Smooth muscle cell (in vitro differentiated cells): ENCODE measurements around the gene SRRM4. TPM values are rescaled to one million over a fixed set of nuclear protein-coding genes. Genes with fewer than 3 reads are reported as not detected.

Experiments
- DNase-seq: peaks from one replicate; lab custom pipeline; 2025; ENCODE audit not compliant: unreplicated experiment; lab: John Stamatoyannopoulos, UW
- H2AFZ ChIP-seq: fragments of 200-600 bp; sonication (generic); 2 replicates; pipeline ENCODE4 v1.6.0; 2016; ENCODE audit warnings: antibody characterized with exemption, low read depth, mild to moderate bottlenecking
- H3F3A ChIP-seq: fragments of 200-600 bp; sonication (generic); 2 replicates; pipeline ENCODE4 v1.6.0; 2017; ENCODE audit warnings: antibody characterized with exemption, low read depth
- H3K27ac ChIP-seq: fragments of 200-600 bp; sonication (generic); 2 replicates; pipeline ENCODE4 v1.5.1; 2016; ENCODE audit warnings: low read depth, mild to moderate bottlenecking
- H3K27me3 ChIP-seq: fragments of 200-600 bp; sonication (generic); 2 replicates; pipeline ENCODE4 v1.6.1; 2016; ENCODE audit warnings: low read depth, mild to moderate bottlenecking
- H3K36me3 ChIP-seq: fragments of 200-600 bp; sonication (generic); 2 replicates; pipeline ENCODE4 v1.5.1; 2016; ENCODE audit warnings: low read depth
- H3K4me1 ChIP-seq: fragments of 200-600 bp; sonication (generic); 2 replicates; pipeline ENCODE4 v1.5.1; 2016; ENCODE audit warnings: low read depth
- H3K4me2 ChIP-seq: fragments of 200-600 bp; sonication (generic); 2 replicates; pipeline ENCODE4 v1.6.0; 2016; ENCODE audit warnings: mild to moderate bottlenecking
- H3K4me3 ChIP-seq: fragments of 200-600 bp; sonication (generic); 2 replicates; pipeline ENCODE4 v1.5.1; 2016; ENCODE audit warnings: mild to moderate bottlenecking
- H3K79me2 ChIP-seq: fragments of 200-600 bp; sonication (generic); 2 replicates; pipeline ENCODE4 v1.6.0; 2016; ENCODE audit warnings: low read depth, mild to moderate bottlenecking
- H3K9ac ChIP-seq: fragments of 200-600 bp; sonication (generic); 2 replicates; pipeline ENCODE4 v1.6.0; 2016; ENCODE audit warnings: low read depth
- H3K9me3 ChIP-seq: fragments of 200-600 bp; sonication (generic); replicated peaks from 2 replicates; pipeline ENCODE4 v1.5.1; 2016; ENCODE audit warnings: low read depth
- H4K20me1 ChIP-seq: fragments of 200-600 bp; sonication (generic); 2 replicates; pipeline ENCODE4 v1.6.0; 2016; ENCODE audit warnings: low read depth
- WGBS: methylation state at CpG from one replicate; pipeline ENCODE4 v1.1.7; 2016; ENCODE audit warnings: low lambda C conversion rate; 5-methylcytosine and 5-hydroxymethylcytosine counted together
- polyA plus RNA-seq: library from polyadenylated mRNA; unstranded; fragments of >200 nt; fragmentation: Nextera tagmentation; extraction: Ambion mirVana; gene quantifications from 2 replicates; pipeline ENCODE4 v1.2.1, GENCODE V29; 2016
- total RNA-seq: library from RNA; depleted of rRNA; stranded (reverse); fragments of >200 nt; gene quantifications from 2 replicates; pipeline ENCODE4 v1.2.3, GENCODE V29; 2014
- TF ChIP-seq, protein P1 (sequence below): fragments of 200-600 bp; sonication (generic); IDR thresholded peaks from 2 replicates; pipeline ENCODE4 v1.5.1; 2017; ENCODE audit warnings: borderline replicate concordance, mild to moderate bottlenecking, antibody characterized with exemption; ENCODE audit not compliant: insufficient read depth, poor library complexity, severe bottlenecking

Gene SRRM4
- total and polyA plus RNA-seq, 2 experiments from 2014 or later: 0.04 TPM; not detected in 1

GRCh38 chr12:119130523-119130922 lies 149.2 kb downstream of the SRRM4 start:
- TF ChIP-seq, protein P1, sequence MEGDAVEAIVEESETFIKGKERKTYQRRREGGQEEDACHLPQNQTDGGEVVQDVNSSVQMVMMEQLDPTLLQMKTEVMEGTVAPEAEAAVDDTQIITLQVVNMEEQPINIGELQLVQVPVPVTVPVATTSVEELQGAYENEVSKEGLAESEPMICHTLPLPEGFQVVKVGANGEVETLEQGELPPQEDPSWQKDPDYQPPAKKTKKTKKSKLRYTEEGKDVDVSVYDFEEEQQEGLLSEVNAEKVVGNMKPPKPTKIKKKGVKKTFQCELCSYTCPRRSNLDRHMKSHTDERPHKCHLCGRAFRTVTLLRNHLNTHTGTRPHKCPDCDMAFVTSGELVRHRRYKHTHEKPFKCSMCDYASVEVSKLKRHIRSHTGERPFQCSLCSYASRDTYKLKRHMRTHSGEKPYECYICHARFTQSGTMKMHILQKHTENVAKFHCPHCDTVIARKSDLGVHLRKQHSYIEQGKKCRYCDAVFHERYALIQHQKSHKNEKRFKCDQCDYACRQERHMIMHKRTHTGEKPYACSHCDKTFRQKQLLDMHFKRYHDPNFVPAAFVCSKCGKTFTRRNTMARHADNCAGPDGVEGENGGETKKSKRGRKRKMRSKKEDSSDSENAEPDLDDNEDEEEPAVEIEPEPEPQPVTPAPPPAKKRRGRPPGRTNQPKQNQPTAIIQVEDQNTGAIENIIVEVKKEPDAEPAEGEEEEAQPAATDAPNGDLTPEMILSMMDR: no peak
- no peak for DNase-seq
- Histone ChIP-seq H3K4me3 (no peak overlapping the region), H3K27ac (no peak overlapping the region), H3K4me1 (no peaks in the 10 kb centered on the region), H3K27me3 (no peaks in the 10 kb centered on the region), H3K4me2 (no peak overlapping the region), H3K36me3 (no peaks in the 10 kb centered on the region), H3K79me2 (no peaks in the 10 kb centered on the region), H2AFZ (no peak overlapping the region), H3K9me3 (peaks cover 5% of the 10 kb centered on the region), H4K20me1 (no peaks in the 10 kb centered on the region), H3F3A (no peaks in the 10 kb centered on the region), H3K9ac (no peak overlapping the region)
- WGBS: 96% methylated on average over 10 of the region's 10 CpGs

DNA sequence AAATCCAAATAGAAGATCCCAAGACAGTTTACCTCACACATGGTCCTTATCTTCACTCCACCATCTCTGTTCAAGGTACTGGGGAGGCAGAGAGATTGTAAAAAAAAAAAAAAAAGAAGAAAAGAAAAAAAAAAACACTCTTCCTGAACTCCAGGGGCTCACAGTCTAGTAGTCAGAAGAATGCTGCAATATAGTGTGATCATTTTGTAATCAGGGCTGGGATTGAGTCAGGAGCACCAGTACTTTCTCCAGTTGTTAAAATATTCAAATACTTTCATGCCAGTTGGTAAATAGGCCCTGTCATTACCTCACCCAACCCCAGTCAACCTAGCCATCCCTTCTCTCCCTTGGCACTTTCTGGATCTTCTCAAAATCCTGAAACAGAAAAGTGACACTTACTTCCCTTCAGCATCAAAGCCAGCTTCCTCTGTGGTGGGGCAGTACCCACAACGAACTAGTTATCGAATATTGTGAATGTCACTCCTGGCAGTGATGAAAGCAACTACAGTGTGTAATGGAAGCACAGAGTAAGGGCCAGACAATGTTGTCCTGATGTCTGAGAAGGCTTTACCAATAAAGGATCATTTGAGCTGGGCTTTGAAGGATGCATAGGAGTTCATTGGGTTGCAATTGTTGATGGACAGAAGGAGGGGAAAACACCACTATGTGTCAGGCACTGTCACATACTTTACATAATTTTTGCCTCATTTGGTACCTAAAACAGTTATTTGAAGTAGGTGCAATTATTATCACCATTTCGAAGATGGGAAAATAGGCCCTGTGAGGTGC lies 153.1 kb downstream of the SRRM4 start:
- Histone ChIP-seq H2AFZ (no peak overlapping the region), H3K27me3 (no peaks in the 10 kb centered on the region), H4K20me1 (no peaks in the 10 kb centered on the region), H3K4me3 (no peak overlapping the region), H3K9me3 (peaks cover 5% of the 10 kb centered on the region), H3K27ac (no peak overlapping the region), H3K9ac (no peak overlapping the region), H3K4me1 (no peaks in the 10 kb centered on the region), H3K4me2 (no peak overlapping the region), H3K36me3 (no peaks in the 10 kb centered on the region), H3F3A (no peaks in the 10 kb centered on the region), H3K79me2 (no peaks in the 10 kb centered on the region)
- TF ChIP-seq, protein P1: no peak
- WGBS: 92% methylated on average over 3 of the region's 3 CpGs
- no peak for DNase-seq

- TF ChIP-seq, protein P1: no peak
- Histone ChIP-seq H3K79me2 (no peaks in the 10 kb centered on the region), H3F3A (no peaks in the 10 kb centered on the region), H4K20me1 (no peaks in the 10 kb centered on the region), H3K9me3 (peaks cover 5% of the 10 kb centered on the region), H3K4me3 (no peak overlapping the region), H3K36me3 (no peaks in the 10 kb centered on the region), H2AFZ (no peak overlapping the region), H3K4me2 (no peak overlapping the region), H3K4me1 (no peaks in the 10 kb centered on the region), H3K27me3 (no peaks in the 10 kb centered on the region), H3K9ac (no peak overlapping the region), H3K27ac (no peak overlapping the region)
- WGBS: 89% methylated on average over 4 of the region's 4 CpGs
- no peak for DNase-seq
Observed at GRCh38 chr12:119136811-119137410, 155.6 kb downstream of the SRRM4 start.
